NCI-H1694 (cell line): ENCODE results near the gene RBFOX2.

ENCODE experiments used
- DNase-seq: peaks from one replicate; lab custom pipeline; 2025; lab: John Stamatoyannopoulos, UW

The RBFOX2 gene

DNA sequence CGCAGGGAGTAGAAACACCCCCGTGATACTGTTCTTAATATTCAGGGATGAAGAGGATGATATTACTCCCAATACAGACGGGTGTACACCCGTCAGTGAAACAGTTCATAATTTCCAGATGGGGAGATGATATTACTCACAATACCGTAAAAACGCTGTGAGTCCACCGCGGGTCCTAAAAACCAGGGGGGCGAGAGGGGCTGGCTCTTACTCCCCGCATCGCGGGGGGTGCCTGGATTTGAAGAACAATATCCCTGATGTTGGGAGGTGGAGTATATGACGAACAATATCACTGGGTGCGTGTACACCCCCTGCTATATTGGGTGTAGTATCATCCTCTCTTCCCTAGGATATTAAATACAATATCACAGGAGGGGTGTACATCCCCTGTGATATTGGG, 331.5 kb downstream of the RBFOX2 start:
- DNase-seq = no peak

- no peak for DNase-seq
Observed at GRCh38 chr22:35695202-35695601, 333.4 kb downstream of the RBFOX2 start.

DNA sequence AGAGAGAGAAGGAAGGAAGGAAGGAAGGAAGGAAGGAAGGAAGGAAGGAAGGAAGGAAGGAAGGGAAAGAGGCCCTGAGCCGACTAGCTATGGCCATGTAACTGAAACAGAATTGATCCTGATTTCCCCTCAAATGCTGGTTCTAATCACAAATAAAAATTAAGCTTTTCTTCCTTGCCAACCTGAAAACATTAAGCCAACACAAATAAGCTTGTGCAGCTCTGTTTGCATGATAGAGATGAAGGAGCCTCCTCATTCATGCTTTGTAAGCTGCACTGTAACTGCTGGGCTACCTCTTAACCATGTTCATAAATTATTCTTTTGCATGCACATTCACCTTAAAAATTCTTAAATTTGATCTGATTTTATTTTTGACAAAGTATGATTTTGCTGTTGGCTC, 338.6 kb downstream of the RBFOX2 start:
- DNase-seq = no peak

DNA sequence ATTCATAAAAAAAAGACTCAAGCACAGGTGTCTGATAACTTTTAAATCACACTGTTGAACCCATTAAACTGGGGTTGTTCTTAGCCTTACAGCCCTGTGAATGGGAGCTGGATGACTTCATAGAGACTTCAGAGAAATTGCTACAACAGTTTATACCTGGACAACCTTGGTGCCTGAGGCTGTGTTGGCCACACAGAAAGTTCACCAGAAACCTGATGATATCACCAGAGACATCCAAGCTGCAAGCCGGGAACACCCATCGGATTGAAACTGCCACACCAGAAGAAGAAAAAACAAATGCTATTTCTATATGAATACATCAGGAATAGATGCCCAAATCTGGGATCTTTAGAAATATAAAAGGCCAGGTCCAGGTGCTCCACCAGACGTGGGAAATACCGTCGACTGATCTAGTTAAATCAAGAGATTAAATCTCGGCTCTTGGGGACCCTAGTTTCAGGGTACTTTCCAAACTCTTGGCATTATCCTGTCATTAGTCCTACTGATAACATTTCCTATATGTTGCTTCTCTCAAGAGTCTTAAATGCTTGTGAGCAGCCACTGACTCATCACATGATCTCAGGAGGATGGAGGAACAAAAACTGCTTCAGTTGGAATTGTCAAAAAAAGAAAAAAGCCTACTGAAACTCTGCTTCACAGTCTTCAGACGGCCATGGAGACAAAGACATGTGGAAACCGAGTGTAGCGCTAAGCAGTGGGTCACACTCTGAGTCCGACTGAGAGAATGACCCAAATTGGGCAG, 339.5 kb downstream of the RBFOX2 start:
- no peak for DNase-seq
